ENCODE data around the gene DDAH2. TPM values are rescaled to one million over a fixed set of nuclear protein-coding genes. Genes with fewer than 3 reads are reported as not detected.

The DDAH2 gene, protein sequence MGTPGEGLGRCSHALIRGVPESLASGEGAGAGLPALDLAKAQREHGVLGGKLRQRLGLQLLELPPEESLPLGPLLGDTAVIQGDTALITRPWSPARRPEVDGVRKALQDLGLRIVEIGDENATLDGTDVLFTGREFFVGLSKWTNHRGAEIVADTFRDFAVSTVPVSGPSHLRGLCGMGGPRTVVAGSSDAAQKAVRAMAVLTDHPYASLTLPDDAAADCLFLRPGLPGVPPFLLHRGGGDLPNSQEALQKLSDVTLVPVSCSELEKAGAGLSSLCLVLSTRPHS
- 35.2 and 44.4 TPM in 2 replicates for total RNA-seq

DNA sequence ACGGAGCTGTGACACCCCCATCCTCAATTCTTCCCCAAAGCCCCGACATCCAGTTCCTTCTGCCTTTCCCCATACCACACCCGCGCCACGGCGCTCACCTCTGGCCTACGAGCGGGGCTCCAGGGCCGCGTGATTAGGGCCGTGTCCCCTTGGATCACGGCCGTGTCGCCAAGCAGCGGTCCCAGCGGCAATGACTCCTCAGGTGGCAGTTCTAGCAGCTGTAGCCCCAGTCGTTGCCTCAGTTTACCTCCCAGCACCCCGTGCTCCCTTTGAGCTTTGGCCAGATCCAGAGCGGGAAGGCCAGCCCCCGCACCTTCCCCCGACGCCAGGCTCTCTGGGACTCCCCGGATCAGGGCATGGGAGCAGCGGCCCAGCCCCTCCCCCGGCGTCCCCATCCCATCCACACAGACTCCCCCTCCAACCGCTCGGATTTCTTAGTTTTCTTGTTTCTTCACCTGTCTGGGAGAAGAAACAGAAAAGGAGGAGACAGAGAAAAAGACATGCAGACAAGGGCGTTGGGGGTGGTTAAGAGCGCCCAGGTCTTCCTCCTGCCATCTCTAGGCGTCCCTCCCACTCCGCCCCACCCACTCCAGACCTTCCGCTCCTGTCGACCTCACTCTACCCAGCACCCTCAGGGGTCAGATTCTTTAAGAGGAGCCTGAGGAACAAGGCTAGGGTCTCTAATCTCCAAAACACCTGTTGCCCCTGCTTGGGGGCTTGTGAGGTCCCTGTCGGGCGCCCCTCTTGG lies at the start of gene DDAH2:
Gene DDAH2, minus strand, starts transcription at position 533 of the 748 bp plus-strand sequence. Its CDS starts 138 bp downstream, at position 395.

DNA sequence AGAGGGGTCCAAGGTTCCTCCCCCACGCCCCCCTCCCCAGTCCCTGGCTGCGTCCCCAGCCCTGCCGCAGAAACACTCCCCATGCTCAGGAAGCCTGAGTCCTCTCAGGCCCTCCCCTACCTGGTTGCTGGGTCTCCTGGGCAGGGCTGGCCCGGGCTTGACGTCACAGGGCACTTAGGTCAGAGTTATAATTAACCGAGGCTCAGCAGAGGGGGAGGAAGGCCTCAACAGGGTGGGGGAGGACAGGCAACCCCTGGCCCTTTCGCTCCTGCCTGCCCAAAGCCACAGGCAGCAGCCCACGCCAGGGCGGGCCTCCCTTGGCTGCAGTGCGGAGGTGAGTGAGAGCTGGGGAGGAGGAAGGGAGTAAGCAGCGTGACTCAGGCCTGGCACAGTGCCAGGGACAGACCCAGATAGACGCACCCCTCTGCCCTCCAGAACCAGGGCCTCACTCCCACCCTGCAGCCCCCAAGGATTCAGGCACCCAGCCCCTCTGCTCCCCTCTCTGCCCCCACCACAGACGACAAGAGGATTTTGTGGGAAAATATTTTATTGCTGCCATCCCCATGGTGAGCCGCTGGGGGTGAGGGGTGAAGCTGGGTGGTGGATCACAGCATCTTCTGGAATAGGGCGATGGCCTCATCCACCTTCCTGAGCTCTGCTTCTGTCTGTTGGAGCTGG lies 48.0 kb upstream of the DDAH2 start, which contains the start of gene VWA7:
Gene VWA7, minus strand, starts transcription at position 340 of the 678 bp plus-strand sequence. CDS start 549 bp downstream, outside the sequence.

DNA sequence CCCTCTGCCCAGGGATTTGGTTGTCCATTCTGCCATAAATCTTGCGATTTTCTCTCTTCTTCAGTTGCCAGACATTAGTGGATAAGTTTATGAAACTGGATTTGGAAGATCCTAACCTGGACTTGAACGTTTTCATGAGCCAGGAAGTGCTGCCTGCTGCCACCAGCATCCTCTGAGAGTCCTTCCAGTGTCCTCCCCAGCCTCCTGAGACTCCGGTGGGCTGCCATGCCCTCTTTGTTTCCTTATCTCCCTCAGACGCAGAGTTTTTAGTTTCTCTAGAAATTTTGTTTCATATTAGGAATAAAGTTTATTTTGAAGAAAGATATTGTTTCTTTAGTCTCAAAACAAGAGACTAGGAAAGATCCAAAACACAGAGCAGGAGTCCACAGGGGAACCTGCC lies 33.3 kb upstream of the DDAH2 start, which contains the start of gene SAPCD1:
Gene SAPCD1, plus strand, starts transcription at position 301 of the 400 bp plus-strand sequence. CDS start 399 bp downstream, outside the sequence.

DNA sequence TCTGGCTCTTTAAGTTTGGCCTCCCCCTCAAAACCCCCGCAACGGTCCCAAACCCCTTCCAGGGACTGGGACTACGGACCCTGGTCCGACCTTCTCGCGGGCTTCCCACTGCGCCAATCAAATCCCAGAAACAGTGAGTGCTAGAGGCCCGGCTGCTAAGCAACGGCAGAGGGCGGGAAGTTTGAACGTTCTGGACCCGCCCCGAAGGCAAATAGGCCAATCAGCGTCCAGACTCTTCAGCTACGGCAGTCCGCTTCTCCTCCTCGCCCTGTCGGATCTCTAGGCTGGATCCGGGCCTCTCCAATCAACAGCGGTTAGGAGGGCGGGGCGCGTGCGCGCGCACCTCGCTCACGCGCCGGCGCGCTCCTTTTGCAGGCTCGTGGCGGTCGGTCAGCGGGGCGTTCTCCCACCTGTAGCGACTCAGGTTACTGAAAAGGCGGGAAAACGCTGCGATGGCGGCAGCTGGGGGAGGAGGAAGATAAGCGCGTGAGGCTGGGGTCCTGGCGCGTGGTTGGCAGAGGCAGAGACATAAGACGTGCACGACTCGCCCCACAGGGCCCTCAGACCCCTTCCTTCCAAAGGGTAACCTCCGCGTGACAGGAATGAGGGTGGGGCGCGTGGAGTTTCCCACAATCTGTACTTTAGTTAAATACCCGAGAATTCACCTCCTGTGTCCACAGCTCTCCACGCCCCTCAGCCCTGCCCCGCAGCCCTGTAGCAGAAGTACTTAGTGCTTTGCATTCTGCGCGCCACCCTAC lies 10.7 kb upstream of the DDAH2 start, which contains the start of gene MSH5:
Gene MSH5, plus strand, starts transcription at position 367 of the 758 bp plus-strand sequence. CDS start 462 bp downstream, outside the sequence.

DNA sequence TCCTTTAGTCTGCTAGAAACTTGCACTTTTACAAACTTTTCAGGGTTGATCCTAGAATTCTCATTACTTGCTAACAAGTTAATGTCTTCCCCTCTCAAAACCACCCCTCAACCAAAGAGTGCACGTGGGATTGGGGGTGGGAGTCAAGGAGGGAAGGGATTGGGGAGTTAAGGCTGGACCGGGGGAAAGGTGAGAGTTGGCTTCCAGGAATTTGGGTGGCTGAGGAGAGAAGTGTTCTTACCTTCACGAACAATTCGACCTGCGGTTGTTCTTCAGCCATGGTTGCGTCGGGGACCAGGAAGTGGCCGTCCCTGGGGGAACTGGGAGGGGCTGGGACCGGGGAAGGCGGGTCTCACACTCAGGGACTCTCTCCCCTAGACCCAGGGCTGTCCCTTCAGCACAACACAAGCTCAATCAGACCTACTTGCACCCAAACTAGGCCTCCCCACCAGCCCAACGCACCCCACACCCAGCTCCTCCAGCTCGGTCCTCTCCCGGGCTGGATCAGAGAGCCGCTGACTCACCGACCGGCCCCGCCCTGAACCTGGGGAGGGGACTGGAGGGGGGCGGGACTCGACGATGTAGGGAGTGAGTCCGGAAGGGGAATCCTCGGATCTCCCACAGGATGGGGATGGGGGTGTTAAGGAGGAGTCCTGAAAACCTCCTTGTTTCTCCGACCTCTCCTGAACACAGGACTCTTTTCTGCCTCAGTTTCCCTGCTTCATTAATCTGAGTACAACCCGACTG lies 7.1 kb upstream of the DDAH2 start, which contains the start of gene CLIC1:
Gene CLIC1, minus strand, starts transcription at position 510 of the 747 bp plus-strand sequence. Its CDS starts 230 bp downstream, at position 280.

DNA sequence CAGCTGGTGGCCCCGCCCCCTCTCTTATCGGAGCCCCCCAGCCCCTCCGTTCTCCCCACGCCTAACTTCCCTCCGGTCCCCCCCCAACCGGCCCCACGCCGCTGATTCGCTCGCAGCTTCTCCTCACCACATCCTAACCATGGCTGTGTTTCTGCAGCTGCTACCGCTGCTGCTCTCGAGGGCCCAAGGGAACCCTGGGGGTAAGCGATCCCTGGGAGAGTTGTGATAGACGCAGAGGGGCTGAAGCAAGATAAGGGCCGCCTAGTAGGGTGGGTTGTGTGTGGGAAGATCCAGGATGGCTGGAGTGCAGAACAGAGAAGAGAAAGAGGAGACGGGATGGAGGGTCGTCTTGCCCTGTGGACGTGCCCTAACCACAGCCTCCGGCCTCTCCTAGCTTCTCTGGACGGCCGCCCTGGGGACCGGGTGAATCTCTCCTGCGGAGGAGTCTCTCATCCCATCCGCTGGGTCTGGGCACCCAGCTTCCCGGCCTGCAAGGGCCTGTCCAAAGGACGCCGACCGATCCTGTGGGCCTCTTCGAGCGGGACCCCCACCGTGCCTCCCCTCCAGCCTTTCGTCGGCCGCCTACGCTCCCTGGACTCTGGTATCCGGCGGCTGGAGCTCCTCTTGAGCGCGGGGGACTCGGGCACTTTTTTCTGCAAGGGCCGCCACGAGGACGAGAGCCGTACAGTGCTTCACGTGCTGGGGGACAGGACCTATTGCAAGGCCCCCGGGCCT lies 5.7 kb downstream of the DDAH2 start, which contains the start of gene MPIG6B:
Gene MPIG6B, plus strand, starts transcription at position 129 of the 735 bp plus-strand sequence. Its CDS starts 11 bp downstream, at position 140.

DNA sequence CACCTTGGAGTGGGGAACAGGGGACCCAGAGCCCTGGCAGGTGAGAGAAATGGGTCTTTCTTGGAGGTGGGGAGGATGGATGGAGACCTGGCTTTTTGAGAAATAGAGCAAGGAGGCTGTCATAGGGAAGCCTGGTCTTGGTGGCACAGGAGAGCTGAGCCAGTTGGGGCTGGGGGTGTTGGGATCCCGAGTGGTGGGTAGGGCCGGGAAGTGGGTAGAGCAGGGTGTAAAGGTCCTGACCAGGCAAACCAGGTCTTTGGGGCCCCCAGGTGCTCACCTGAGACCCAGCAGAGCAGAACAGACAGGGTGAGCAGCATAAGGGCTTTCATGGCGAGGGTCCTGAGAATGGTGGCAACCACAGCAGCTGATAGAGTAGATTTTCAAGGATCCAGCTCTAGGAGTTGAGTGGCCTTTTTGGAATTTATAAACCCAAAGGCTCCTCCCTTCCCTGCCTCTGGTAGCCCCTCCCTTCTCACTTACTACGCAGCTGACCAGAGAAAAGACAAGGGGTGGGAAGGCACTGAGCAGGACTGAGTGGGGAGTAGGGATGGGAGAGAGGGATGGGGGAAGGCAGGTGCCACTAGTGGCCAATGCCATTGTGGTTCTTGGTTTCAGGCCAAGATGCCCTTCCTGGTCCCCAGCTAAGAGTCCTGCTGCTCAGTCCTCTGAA lies 7.6 kb downstream of the DDAH2 start, which contains the start of gene LY6G6C:
Gene LY6G6C, minus strand, starts transcription at position 396 of the 670 bp plus-strand sequence. Its CDS starts 67 bp downstream, at position 329.

DNA sequence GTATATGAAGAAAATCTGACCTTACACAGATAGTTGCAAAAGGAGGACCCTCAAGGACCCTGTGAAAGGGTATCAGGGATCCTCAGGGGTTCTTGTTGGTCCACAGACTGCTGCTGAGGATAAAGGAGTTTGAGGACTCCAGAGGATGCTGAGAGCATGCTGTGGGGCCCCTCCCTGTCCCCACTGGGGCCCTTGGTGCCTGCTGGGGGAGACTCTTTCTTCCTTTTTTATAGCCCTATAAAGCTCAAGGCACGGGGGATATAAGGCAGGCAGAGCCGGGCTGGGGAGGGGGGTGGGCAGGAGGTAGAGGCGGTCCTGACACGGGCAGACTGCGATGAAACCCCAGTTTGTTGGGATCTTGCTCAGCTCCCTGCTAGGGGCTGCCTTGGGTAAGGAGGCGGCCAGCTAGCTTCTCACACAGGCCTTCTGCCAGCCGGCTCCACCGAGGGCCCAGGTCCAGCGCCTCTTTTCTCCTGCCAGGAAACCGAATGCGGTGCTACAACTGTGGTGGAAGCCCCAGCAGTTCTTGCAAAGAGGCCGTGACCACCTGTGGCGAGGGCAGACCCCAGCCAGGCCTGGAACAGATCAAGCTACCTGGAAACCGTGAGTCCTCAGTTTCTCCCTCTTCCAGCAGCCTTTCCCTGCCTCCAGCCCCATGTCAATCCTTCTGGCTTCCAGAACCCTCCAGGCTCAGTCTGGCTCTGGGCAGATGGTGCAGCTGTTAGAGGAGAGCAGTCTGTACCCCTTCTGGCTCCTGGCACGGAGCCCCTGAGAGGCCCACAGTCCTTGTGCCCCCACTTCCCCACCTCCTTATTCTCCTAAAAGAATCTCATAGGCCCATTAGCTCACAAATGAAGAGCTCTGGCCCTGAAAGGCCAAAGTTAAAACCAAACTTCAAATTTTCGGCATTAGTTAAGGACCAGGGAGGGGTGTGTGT lies 13.8 kb downstream of the DDAH2 start, which contains the start of gene LY6G6D:
Gene LY6G6D, plus strand, starts transcription at position 327 of the 937 bp plus-strand sequence. Its CDS starts 8 bp downstream, at position 335.

DNA sequence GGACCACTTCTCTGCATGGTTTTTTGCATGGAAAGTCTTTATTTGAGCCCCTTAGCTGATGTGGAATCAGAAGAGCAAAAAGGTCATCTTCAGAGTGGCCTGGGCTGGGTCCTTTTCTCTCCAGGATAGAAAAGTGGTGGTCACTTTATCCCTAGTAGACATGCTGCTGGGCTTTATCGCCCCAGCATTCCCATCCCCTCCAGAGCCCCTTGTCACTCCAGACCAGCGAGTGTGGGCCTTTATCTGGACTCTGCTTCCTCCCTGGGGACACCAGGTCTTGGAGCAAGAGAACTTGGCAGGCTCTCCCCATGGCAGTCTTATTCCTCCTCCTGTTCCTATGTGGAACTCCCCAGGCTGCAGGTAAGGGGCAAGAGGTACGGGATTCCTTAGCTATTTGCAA lies 22.5 kb downstream of the DDAH2 start, which contains the start of gene LY6G6F:
Gene LY6G6F, plus strand, starts transcription at position 268 of the 400 bp plus-strand sequence. Its CDS starts 41 bp downstream, at position 309.

DNA sequence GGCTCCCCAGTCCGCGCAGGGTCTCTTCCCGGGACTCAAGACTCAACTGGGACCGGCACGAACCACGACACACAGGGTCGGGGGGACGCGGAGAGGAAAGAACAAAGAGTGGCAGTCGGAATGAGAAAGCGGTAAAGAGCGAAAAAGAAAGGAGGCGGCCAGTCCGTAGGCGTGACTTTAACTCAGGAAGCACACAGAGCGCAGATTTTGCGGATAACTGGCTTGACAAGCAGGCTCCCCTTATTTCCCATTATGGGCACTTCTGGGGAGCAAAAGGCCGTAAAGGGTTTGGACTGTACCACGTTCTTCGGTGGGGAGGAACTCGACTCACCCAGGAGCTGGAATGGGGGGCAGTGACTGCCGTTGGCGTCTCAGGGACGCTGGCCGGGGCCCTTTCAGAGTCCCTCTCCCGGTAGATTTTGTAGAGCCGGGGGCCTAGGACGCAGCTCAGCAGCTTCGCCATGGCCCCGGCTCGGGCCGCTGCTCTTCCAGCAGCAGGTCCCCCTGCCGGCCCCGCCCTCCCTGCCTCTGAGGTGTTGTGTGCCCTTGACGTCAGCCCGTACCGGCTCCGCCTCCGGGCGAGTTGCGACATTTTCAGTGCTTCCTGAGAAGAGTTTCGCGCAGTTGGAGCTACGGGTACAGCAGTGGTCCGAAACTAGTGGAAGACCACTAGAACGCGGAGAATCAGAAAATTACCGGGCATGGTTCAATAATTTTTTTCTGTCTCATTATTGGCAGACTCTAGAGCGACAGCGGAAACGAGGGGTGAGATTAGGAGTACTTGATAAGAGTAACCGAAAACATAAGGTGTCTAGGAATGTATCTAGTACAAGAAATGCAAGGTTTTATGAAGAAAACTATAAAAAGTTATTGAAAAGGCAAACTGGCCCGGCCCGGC lies 26.0 kb downstream of the DDAH2 start, which contains the start of gene ABHD16A:
Gene ABHD16A, minus strand, starts transcription at position 506 of the 898 bp plus-strand sequence. Its CDS starts 43 bp downstream, at position 463.

DNA sequence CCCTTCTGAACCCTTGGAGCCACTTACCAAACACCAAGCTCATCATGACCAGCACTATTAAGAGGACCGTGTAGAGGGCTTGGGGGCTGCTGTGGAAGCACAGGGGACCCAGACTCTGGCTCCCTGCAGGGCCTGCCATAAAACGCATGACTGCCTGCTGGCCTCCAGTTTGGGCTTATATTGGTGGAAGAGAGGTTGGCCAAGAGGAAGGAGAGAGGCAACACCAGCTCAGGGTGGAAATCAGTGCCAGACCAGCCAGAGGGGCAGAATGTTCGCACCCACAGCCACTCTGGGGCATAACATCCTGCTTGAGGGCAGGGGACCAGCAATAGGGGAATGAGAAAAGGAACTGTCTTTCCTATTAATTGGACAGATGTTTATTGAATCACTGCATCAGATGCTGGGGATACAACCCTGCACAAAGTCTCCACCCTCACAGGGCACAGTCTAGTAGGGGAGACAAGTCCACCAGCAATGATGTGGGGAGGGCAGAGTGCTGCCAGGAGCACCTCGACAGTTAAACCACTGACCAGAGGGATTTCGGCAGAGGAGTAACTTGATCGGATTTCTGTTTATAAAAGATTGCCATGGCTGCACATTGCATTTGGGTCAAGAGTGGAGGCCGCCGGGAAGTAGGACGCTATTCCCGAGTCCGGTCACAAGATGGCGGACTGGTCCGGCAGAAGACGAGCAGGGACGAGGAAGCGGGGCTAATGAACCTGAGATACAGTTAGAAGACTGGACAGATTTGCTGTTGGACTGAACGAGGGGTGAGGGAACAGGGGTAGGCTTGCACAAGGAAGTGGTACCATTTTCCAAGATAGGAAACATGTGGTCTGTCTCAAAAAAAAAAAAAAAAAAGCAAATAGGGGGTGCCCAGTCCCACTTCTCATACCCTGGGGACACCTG lies 48.6 kb downstream of the DDAH2 start, which contains the start of gene LY6G5C:
Gene LY6G5C, minus strand, starts transcription at position 842 of the 909 bp plus-strand sequence. Its CDS starts 694 bp downstream, at position 148.

Measured in thoracic aorta endothelial cell (primary cell).